Astrocyte (in vitro differentiated cells and primary cell): Measurements from ENCODE around the gene TPRG1. TPM values are rescaled to one million over a fixed set of nuclear protein-coding genes. Genes with fewer than 3 reads are reported as not detected.
A peak's percentile ranks its signal among the peaks of the same experiment; 100 is the strongest.
"Not testable (repeated sequence)": the region's sequence is repeated elsewhere in the genome, so short reads cannot be mapped to it uniquely, and the experiment has no call there.

ENCODE experiments used
- DNase-seq: peaks from one replicate; pipeline ENCODE4 v3.0.0-alpha.2; 2010; ENCODE audit warnings: low read depth
- FAIRE-seq: peaks from 2 replicates; lab custom pipeline; 2011; peaks lifted over from hg19 to GRCh38; lab: Jason Lieb, UNC
- H2AFZ ChIP-seq: 2 replicates; pipeline ENCODE4 v1.6.0; 2012; ENCODE audit warnings: low read depth, low read length, inconsistent platforms
- H3K27ac ChIP-seq: 2 replicates; pipeline ENCODE4 v1.5.1; 2011; ENCODE audit warnings: low read depth, low read length, inconsistent platforms
- H3K27me3 ChIP-seq: 2 replicates; pipeline ENCODE4 v1.6.0; 2011; ENCODE audit warnings: low read length, inconsistent platforms; ENCODE audit not compliant: insufficient read depth
- H3K36me3 ChIP-seq: 2 replicates; pipeline ENCODE4 v1.5.1; 2011; ENCODE audit warnings: low read length, inconsistent platforms; ENCODE audit not compliant: insufficient read depth
- H3K4me1 ChIP-seq: 2 replicates; pipeline ENCODE4 v1.5.1; 2011; ENCODE audit warnings: low read length, inconsistent platforms; ENCODE audit not compliant: insufficient read depth
- H3K4me2 ChIP-seq: 2 replicates; pipeline ENCODE4 v1.6.0; 2012; ENCODE audit warnings: low read length, inconsistent platforms
- H3K4me3 ChIP-seq: 2 replicates; pipeline ENCODE4 v1.5.1; 2011; ENCODE audit warnings: low read depth, mild to moderate bottlenecking, low read length, inconsistent platforms; ENCODE audit not compliant: insufficient read depth
- H3K79me2 ChIP-seq: 2 replicates; pipeline ENCODE4 v1.6.0; 2012; ENCODE audit warnings: mild to moderate bottlenecking, low read length, inconsistent platforms; ENCODE audit not compliant: insufficient read depth
- H3K9ac ChIP-seq: 2 replicates; pipeline ENCODE4 v1.6.0; 2012; ENCODE audit warnings: mild to moderate bottlenecking, low read length, inconsistent platforms
- H3K9me3 ChIP-seq: 2 replicates; pipeline ENCODE4 v1.5.1; 2012; ENCODE audit warnings: low read depth, mild to moderate bottlenecking, low read length, inconsistent platforms; ENCODE audit not compliant: insufficient read depth
- H4K20me1 ChIP-seq: 2 replicates; pipeline ENCODE4 v1.6.0; 2012; ENCODE audit warnings: low read length, inconsistent platforms; ENCODE audit not compliant: insufficient read depth
- H3K27ac Mint-ChIP-seq: one replicate; pipeline ENCODE4 v1.8.0; 2021; ENCODE audit warnings: mild to moderate bottlenecking, mixed read lengths; ENCODE audit not compliant: unreplicated experiment
- H3K27me3 Mint-ChIP-seq: one replicate; pipeline ENCODE4 v1.8.0; 2021; ENCODE audit warnings: low read depth, mixed read lengths; ENCODE audit not compliant: unreplicated experiment
- H3K36me3 Mint-ChIP-seq: one replicate; pipeline ENCODE4 v1.8.0; 2021; ENCODE audit warnings: low read depth, mixed read lengths; ENCODE audit not compliant: unreplicated experiment
- H3K4me1 Mint-ChIP-seq: one replicate; pipeline ENCODE4 v1.8.0; 2021; ENCODE audit warnings: low read depth, mixed read lengths; ENCODE audit not compliant: unreplicated experiment
- H3K4me3 Mint-ChIP-seq: one replicate; pipeline ENCODE4 v1.8.0; 2021; ENCODE audit warnings: mild to moderate bottlenecking, moderate library complexity, mixed read lengths; ENCODE audit not compliant: unreplicated experiment
- H3K9me3 Mint-ChIP-seq: one replicate; pipeline ENCODE4 v1.8.0; 2021; ENCODE audit warnings: mild to moderate bottlenecking, mixed read lengths; ENCODE audit not compliant: unreplicated experiment
- CTCF ChIP-seq: IDR thresholded peaks from 2 replicates; pipeline ENCODE4 v1.5.1; 2011; ENCODE audit warnings: low read depth, mild to moderate bottlenecking, inconsistent platforms, low read length, moderate library complexity; ENCODE audit not compliant: insufficient read depth
- EZH2 ChIP-seq: IDR thresholded peaks from 2 replicates; pipeline ENCODE4 v1.6.1; 2012; ENCODE audit warnings: mild to moderate bottlenecking, low read length, inconsistent platforms; ENCODE audit not compliant: insufficient read depth
- total RNA-seq: library from RNA; stranded (reverse); gene quantifications from 2 replicates; pipeline ENCODE4 v1.2.1, GENCODE V29; 2021

Gene TPRG1
- total RNA-seq, 1 donor from 2014 or later = 1.1 TPM

- Histone ChIP-seq H3K4me1 (peaks cover 17% of the 10 kb centered on the region), H3K79me2 (no peaks in the 10 kb centered on the region), H3K27me3 (peaks cover 61% of the 10 kb centered on the region), H3K4me3 (no peak overlapping the region), H2AFZ (no peak overlapping the region), H3K9me3 (no peaks in the 10 kb centered on the region), H3K4me2 (no peak overlapping the region), H3K36me3 (no peaks in the 10 kb centered on the region), H3K9ac (no peak overlapping the region), H3K27ac (no peak overlapping the region), H4K20me1 (no peaks in the 10 kb centered on the region)
- Mint-ChIP-seq H3K4me1 (peaks cover 22% of the 10 kb centered on the region), H3K36me3 (no peaks in the 10 kb centered on the region), H3K27ac (peak overlapping the region; percentile 90), H3K9me3 (no peaks in the 10 kb centered on the region), H3K4me3 (no peak overlapping the region), H3K27me3 (peaks cover 1% of the 10 kb centered on the region)
- TF ChIP-seq CTCF (no peak), EZH2 (no peak)
- DNase-seq = no peak
- no peak for FAIRE-seq
These were observed 153.7 kb downstream of the TPRG1 start for GRCh38 chr3:189325454-189325853.

- H2AFZ ChIP-seq = not testable (repeated sequence)
These were observed 157.9 kb downstream of the TPRG1 start for GRCh38 chr3:189329630-189330029.

GRCh38 chr3:189330066-189330465 lies 158.3 kb downstream of the TPRG1 start:
- peaks cover 3% of the 10 kb centered on the region for H3K4me1 ChIP-seq
- H3K27ac ChIP-seq = no peak overlapping the region
- H3K27me3 ChIP-seq = peaks cover 38% of the 10 kb centered on the region
- H2AFZ ChIP-seq = no peak overlapping the region
- H3K36me3 Mint-ChIP-seq = no peaks in the 10 kb centered on the region
- H3K27me3 Mint-ChIP-seq = peaks cover 5% of the 10 kb centered on the region
- H4K20me1 ChIP-seq = no peaks in the 10 kb centered on the region
- no peaks in the 10 kb centered on the region for H3K9me3 ChIP-seq
- FAIRE-seq (no peak), DNase-seq (no peak)
- H3K9me3 Mint-ChIP-seq = no peaks in the 10 kb centered on the region
- no peak overlapping the region for H3K27ac Mint-ChIP-seq
- no peak overlapping the region for H3K4me3 ChIP-seq
- TF ChIP-seq EZH2 (no peak), CTCF (no peak)
- no peak overlapping the region for H3K9ac ChIP-seq
- H3K4me2 ChIP-seq = no peak overlapping the region
- H3K4me3 Mint-ChIP-seq = no peak overlapping the region
- no peaks in the 10 kb centered on the region for H3K36me3 ChIP-seq
- H3K4me1 Mint-ChIP-seq = peaks cover 17% of the 10 kb centered on the region
- H3K79me2 ChIP-seq = no peaks in the 10 kb centered on the region

More at GRCh38 chr3:189329630-189330029, 157.9 kb downstream of the TPRG1 start:
- not testable (repeated sequence) for H3K27ac ChIP-seq, DNase-seq, H3K27me3 Mint-ChIP-seq, H3K27ac Mint-ChIP-seq, H3K9me3 Mint-ChIP-seq, H3K4me1 ChIP-seq, H3K36me3 ChIP-seq, H3K79me2 ChIP-seq, H3K4me3 ChIP-seq, H3K36me3 Mint-ChIP-seq, H4K20me1 ChIP-seq, H3K9ac ChIP-seq, H3K4me3 Mint-ChIP-seq, H3K4me2 ChIP-seq, FAIRE-seq, H3K9me3 ChIP-seq
- H3K4me1 Mint-ChIP-seq = peaks cover 20% of the 10 kb centered on the region
- H3K27me3 ChIP-seq = peaks cover 38% of the 10 kb centered on the region
